Fibroblast of lung (primary cell): Measurements from ENCODE around the gene SBSN. TPM values are rescaled to one million over a fixed set of nuclear protein-coding genes. Genes with fewer than 3 reads are reported as not detected.

ENCODE experiments used
- DNase-seq, 2 donors: peaks; one replicate each; pipeline versions ENCODE4 v3.0.0 to v3.0.0-alpha.2; 2010; ENCODE audit warnings: low read depth in 2 of 2
- H2AFZ ChIP-seq: 2 replicates; pipeline ENCODE4 v1.5.1; 2012; ENCODE audit warnings: low read length, control low read depth, inconsistent platforms
- H3K27ac ChIP-seq: 2 replicates; pipeline ENCODE4 v1.5.1; 2011; ENCODE audit warnings: low read length, control low read depth; ENCODE audit not compliant: insufficient read depth
- H3K27me3 ChIP-seq: 2 replicates; pipeline ENCODE4 v1.5.1; 2011; ENCODE audit warnings: mild to moderate bottlenecking, low read length; ENCODE audit not compliant: control insufficient read depth, insufficient read depth
- H3K36me3 ChIP-seq: 2 replicates; pipeline ENCODE4 v1.5.1; 2011; ENCODE audit warnings: low read length; ENCODE audit not compliant: control insufficient read depth, insufficient read depth
- H3K4me1 ChIP-seq: 2 replicates; pipeline ENCODE4 v1.5.1; 2011; ENCODE audit warnings: low read length; ENCODE audit not compliant: control insufficient read depth, insufficient read depth; ENCODE audit errors: extremely low read depth
- H3K4me2 ChIP-seq: 2 replicates; pipeline ENCODE4 v1.5.1; 2011; ENCODE audit warnings: low read length, control low read depth; ENCODE audit not compliant: insufficient read depth; ENCODE audit errors: extremely low read depth
- H3K4me3 ChIP-seq, 4 experiments: fragments of 200-600 bp in 1 of 4; sonication (generic) in 1 of 4; replicated peaks in 1 of 4; 2 replicates each; pipeline ENCODE4 v1.5.1; 2011 to 2016; ENCODE audit warnings: low read length in 4 of 4, low read depth in 3 of 4, mild to moderate bottlenecking in 3 of 4, control low read depth in 2 of 4, inconsistent platforms in 1 of 4, mixed read lengths in 1 of 4; ENCODE audit not compliant: insufficient read depth in 1 of 4; ENCODE audit errors: control extremely low read depth in 1 of 4
- H3K79me2 ChIP-seq: 2 replicates; pipeline ENCODE4 v1.5.1; 2012; ENCODE audit warnings: mild to moderate bottlenecking, low read length, inconsistent platforms; ENCODE audit not compliant: control insufficient read depth, insufficient read depth
- H3K9ac ChIP-seq: 2 replicates; pipeline ENCODE4 v1.5.1; 2011; ENCODE audit warnings: mild to moderate bottlenecking, low read length, control low read depth; ENCODE audit not compliant: insufficient read depth
- H3K9me3 ChIP-seq: 2 replicates; pipeline ENCODE4 v1.5.1; 2012; ENCODE audit warnings: low read depth, low read length; ENCODE audit not compliant: control insufficient read depth, insufficient read depth
- H4K20me1 ChIP-seq: 2 replicates; pipeline ENCODE4 v1.5.1; 2011; ENCODE audit warnings: low read length; ENCODE audit not compliant: control insufficient read depth, insufficient read depth; ENCODE audit errors: extremely low read depth
- EZH2 ChIP-seq: IDR thresholded peaks from 2 replicates; pipeline ENCODE4 v1.5.1; 2012; ENCODE audit warnings: low read length, control low read depth, mild to moderate bottlenecking; ENCODE audit errors: missing control alignments
- polyA plus RNA-seq, 2 donors: library from polyadenylated mRNA; depleted of rRNA in 1 of 2; stranded (reverse) in 1 of 2; unstranded in 1 of 2; fragments of >200 nt; gene quantifications; 2 replicates each; pipeline ENCODE4 v1.2.1, GENCODE V29; 2011 to 2012; ENCODE audit warnings: missing spikeins in 1 of 2
- total RNA-seq: library from RNA; depleted of rRNA; stranded (reverse); fragments of >200 nt; gene quantifications from 2 replicates; pipeline ENCODE4 v1.2.1, GENCODE V29; 2014
- TF ChIP-seq, protein P1 (sequence below), 2 donors: IDR thresholded peaks in 1 of 2; conservative IDR thresholded peaks in 1 of 2; 1 replicate in 1 of 2; 2 replicates in 1 of 2; pipeline ENCODE4 v1.5.1; 2011 to 2012; ENCODE audit warnings: low read length in 2 of 2, control low read depth in 1 of 2, inconsistent platforms in 1 of 2, low read depth in 1 of 2, mild to moderate bottlenecking in 1 of 2

Gene SBSN
- total and polyA plus RNA-seq, 2 donors (not counting 1 experiment from before 2014, with no cell fraction given) = 1.6 to 4.1 TPM

DNA sequence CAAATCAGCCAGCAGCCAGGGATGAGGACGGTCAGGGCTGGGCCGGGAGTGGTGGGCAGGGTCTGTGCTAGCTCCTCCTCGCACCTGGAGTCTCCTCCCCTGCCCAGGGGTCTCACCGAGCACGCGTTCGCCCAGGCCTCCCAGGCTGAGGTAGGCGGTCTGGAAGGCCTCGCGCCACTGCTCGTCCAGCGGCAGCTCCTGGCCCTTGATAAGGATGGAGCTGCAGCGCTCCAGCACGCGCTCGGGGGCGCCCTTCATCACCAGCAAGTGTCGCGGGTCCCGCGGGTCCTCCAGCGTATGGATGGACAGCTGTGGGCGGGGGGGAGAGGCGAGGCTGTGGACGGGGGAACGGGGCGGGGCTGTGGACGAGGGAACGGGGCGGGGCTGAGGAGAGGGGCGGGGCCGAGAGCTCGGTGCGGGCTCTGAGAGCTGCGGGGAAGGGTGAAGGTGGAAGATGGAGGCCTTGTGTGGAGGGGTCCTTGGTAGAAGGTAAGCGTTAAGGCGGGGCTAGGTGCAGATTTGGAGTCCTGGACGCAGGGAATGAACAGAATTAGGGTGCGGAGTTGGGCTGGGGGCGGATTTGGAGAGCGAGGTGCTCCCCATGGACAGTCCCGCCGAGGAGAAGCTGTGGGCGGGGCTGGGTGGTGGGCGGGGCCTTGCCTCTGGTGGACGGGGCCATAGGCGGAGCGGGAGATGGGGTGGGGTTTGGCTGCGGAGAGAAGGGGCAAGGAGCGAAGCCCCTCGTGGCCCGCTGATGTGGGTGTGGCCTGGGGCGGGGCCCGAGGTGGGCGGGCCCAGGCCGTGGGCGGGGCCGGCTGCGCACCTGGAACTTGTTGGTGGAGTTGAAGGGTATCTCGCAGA, 29.7 kb upstream of the SBSN start:
- H3K36me3 ChIP-seq = no peaks in the 10 kb centered on the region
- peak overlapping the region in 3 of 4 experiments; percentile 29 to 59 (median 42) for H3K4me3 ChIP-seq
- no peaks in the 10 kb centered on the region for H3K9me3 ChIP-seq
- no peak overlapping the region for H3K27ac ChIP-seq
- no peak overlapping the region for H3K9ac ChIP-seq
- peaks cover 26% of the 10 kb centered on the region for H3K27me3 ChIP-seq
- peak overlapping the region; percentile 83 for H2AFZ ChIP-seq
- H3K79me2 ChIP-seq = no peaks in the 10 kb centered on the region
- peaks cover 5% of the 10 kb centered on the region for H3K4me1 ChIP-seq
- peak overlapping the region; percentile 44 for H3K4me2 ChIP-seq
- TF ChIP-seq, protein P1, sequence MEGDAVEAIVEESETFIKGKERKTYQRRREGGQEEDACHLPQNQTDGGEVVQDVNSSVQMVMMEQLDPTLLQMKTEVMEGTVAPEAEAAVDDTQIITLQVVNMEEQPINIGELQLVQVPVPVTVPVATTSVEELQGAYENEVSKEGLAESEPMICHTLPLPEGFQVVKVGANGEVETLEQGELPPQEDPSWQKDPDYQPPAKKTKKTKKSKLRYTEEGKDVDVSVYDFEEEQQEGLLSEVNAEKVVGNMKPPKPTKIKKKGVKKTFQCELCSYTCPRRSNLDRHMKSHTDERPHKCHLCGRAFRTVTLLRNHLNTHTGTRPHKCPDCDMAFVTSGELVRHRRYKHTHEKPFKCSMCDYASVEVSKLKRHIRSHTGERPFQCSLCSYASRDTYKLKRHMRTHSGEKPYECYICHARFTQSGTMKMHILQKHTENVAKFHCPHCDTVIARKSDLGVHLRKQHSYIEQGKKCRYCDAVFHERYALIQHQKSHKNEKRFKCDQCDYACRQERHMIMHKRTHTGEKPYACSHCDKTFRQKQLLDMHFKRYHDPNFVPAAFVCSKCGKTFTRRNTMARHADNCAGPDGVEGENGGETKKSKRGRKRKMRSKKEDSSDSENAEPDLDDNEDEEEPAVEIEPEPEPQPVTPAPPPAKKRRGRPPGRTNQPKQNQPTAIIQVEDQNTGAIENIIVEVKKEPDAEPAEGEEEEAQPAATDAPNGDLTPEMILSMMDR (conservative IDR thresholded peaks at IDR 0.05 in 1 of 2, IDR thresholded peaks at IDR 0.05 in 1 of 2; ENCODE audit: low read depth in 1 of 2, low read length in 2 of 2) = no peak
- no peak for TF ChIP-seq EZH2
- no peaks in the 10 kb centered on the region for H4K20me1 ChIP-seq
- peak; percentile 37 to 48 for DNase-seq

DNA sequence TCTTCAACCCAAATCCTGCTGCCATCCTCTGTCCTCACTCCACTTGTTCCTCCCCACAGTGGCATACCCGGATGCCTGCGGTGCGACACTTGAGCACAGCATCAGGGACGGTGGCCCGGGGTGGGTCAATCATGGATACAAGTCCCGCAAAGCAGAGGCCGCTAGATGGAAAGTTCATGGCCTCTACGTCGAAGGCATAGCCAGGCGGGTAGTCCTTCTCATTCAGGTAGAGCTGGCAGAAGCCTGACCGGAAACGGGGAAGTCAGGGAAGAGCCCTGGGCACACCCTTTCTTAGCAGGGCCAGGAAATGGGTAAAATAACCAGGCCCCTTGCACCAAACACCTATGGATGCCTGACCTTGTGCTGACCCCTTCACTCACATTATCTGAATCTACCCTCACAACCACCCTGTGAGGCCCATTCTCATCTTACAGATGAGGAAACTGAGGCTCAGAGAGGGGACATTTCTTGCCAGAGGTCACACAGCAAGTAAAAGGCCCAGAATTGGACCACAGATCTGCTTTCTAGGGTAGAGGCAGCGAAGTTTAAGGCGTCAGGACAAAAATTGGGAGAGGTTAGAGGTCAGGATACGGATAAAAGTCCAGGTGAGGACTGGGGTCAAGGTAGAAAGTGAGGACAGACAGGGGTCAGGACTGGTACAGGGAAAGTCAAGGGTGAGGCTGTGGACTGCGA, 28.9 kb upstream of the SBSN start:
- H3K9ac ChIP-seq = no peak overlapping the region
- no peak for DNase-seq
- no peak overlapping the region for H3K4me3 ChIP-seq
- H2AFZ ChIP-seq = no peak overlapping the region
- TF ChIP-seq EZH2 = no peak
- TF ChIP-seq, protein P1 (conservative IDR thresholded peaks at IDR 0.05 in 1 of 2, IDR thresholded peaks at IDR 0.05 in 1 of 2; ENCODE audit: low read depth in 1 of 2, low read length in 2 of 2) = no peak
- H3K36me3 ChIP-seq = no peaks in the 10 kb centered on the region
- H3K79me2 ChIP-seq = no peaks in the 10 kb centered on the region
- H3K4me1 ChIP-seq = peaks cover 5% of the 10 kb centered on the region
- peaks cover 26% of the 10 kb centered on the region for H3K27me3 ChIP-seq
- no peak overlapping the region for H3K4me2 ChIP-seq
- no peak overlapping the region for H3K27ac ChIP-seq
- no peaks in the 10 kb centered on the region for H4K20me1 ChIP-seq
- H3K9me3 ChIP-seq = no peaks in the 10 kb centered on the region

DNA sequence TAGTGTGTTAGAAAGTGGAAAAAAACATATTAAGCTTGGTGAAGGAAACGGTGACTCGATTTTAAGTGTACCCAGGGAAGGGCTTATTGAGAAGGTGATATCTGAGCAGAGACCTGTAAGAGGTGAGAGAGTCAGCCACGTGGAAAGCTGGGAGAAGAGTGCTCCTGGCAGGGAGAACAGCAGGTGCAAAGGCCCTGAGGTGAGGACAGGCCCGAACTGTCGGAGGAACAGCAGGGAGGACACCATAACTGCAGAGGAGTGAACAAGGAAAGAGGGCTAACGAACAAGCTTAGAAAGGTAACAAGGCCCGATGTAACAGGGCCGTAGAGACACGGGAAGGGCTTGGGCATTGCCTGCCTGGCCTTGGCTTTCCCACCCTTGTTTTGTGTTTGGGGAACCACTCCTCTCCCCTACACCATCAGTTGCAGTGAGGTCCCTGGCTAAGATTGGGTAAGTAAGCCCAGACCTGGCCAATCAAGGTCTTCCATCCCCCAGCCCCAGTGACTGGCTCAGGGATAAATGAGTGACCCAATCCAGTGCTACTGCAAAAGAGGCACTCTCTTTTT, 28.0 kb upstream of the SBSN start:
- Histone ChIP-seq H2AFZ (no peak overlapping the region), H3K79me2 (no peaks in the 10 kb centered on the region), H3K4me1 (peaks cover 5% of the 10 kb centered on the region), H3K4me3 (no peak overlapping the region), H3K9ac (no peak overlapping the region), H3K27ac (no peak overlapping the region), H3K27me3 (peaks cover 26% of the 10 kb centered on the region), H3K9me3 (no peaks in the 10 kb centered on the region), H4K20me1 (no peaks in the 10 kb centered on the region), H3K36me3 (no peaks in the 10 kb centered on the region), H3K4me2 (no peak overlapping the region)
- no peak for TF ChIP-seq EZH2
- TF ChIP-seq, protein P1 (conservative IDR thresholded peaks at IDR 0.05 in 1 of 2, IDR thresholded peaks at IDR 0.05 in 1 of 2; ENCODE audit: low read depth in 1 of 2, low read length in 2 of 2) = no peak
- DNase-seq = no peak
